ENCODE results near the gene RFX2.

The RFX2 gene

DNA sequence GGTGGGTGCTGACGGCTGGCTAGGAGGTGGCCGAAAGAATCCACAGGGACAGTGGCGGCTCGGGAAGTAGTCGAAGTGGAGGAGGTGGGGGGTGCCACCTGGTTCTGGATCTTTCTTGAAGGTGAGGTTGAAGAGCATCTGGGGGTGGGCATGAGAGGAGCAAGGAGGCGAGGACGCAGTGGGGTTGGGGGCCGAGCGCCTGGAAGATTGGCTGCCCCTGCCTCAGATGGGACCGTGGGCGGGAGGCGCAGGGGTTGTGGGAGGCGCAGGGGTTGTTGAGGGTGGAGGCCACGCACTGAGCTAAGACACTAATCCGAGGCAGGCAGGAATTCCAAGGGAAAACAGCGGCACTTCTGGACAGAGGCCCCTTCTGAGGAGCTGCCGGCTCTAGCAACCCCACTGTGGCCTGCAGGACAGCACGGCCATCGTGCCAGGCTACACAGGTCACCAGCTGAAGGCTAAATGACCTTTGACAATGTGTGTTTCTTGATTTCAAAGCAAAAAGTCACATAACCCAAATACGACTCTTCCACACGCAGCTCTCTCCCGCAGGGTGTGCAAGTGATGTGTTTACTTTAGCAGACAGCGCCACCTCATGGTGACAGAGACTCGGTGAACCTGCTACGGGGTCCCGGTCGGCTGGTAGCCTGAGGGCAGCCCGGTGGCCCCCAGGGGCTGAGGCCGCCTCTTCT, 88.3 kb downstream of the RFX2 start:
- peak; percentile 90 for DNase-seq (ENCODE audit: low read depth)
- TF ChIP-seq, protein P1, sequence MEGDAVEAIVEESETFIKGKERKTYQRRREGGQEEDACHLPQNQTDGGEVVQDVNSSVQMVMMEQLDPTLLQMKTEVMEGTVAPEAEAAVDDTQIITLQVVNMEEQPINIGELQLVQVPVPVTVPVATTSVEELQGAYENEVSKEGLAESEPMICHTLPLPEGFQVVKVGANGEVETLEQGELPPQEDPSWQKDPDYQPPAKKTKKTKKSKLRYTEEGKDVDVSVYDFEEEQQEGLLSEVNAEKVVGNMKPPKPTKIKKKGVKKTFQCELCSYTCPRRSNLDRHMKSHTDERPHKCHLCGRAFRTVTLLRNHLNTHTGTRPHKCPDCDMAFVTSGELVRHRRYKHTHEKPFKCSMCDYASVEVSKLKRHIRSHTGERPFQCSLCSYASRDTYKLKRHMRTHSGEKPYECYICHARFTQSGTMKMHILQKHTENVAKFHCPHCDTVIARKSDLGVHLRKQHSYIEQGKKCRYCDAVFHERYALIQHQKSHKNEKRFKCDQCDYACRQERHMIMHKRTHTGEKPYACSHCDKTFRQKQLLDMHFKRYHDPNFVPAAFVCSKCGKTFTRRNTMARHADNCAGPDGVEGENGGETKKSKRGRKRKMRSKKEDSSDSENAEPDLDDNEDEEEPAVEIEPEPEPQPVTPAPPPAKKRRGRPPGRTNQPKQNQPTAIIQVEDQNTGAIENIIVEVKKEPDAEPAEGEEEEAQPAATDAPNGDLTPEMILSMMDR (IDR thresholded peaks at IDR 0.05; ENCODE audit: low read length, missing control alignments) = peak; percentile 76
- no peak overlapping the region for H3K4me3 ChIP-seq (replicated peaks; ENCODE audit: low read depth, low read length)

DNA sequence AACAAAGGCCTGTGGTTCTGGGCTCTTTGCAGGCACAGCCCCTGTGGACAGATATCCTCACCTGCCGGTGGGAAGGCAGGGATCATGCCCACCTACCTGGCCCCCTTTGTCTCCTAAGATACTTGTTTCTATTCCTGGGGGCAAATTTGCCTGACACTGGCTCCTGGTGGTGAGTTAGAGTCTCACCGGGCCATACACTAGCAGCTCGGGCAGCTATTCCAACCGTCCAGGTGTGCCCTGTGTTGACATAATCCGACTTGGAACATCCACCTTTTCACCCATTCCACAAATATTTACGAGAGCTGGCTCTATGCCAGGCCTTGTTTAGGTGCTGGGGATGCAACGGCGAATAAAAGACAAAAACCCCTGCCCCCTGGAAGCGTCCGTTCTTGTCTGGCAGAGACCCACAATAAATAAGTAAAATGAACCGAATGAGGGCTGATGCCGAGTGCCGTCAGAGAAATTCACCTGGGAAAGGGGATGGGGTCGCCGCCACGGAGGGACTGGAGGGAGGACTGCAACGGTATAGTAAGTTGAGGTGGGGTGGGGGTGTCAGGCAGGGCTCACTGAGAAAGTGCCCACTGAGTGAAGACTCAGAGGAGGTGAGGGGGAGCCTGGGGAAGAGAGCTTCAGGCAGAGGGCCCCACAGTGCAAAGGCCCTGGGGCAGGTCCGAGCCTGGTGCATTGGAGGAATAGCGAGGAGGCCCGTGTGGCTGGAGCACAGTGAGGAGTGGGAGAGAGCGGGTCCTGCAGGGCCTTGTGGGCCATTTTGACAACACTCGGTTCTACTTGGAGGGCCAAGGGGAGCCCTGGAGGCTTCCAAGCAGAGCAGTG, 89.1 kb downstream of the RFX2 start:
- DNase-seq (ENCODE audit: low read depth) = no peak
- TF ChIP-seq, protein P1 (IDR thresholded peaks at IDR 0.05; ENCODE audit: low read length, missing control alignments) = no peak
- H3K4me3 ChIP-seq (replicated peaks; ENCODE audit: low read depth, low read length) = no peak overlapping the region

DNA sequence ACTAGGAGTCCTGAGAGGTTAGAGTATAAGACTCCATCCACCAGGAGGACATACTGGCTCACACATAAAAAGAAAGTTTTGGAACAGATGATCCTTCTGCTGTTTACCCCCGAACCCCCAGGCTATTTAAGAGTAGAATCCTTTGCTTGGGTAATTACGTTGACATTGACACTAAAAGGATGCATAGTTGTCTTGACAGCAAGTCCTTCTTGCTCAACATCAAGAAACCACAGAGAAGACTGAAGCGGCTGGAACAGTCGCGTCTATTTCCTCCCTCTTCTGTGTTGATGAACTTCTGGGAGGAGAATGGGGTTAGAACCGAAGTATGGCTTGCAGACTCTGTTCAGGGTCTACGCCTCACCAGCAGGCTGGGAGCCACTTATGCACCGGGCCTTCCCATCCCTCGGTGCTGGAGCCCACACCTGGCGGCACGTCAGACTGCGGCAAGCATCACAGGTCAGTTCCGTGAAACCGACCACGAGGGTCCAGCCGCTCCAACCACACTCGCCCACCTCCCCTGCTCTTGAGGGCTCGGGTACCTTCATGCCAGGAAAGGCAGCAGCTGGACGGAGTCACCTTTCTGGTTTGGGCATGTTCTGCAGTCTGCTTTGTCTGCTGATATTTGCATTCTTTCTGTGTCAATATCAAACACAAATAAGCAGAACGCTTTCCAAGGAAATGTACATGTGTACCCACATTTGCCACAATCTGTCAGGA, 90.0 kb downstream of the RFX2 start:
- H3K4me3 ChIP-seq (replicated peaks; ENCODE audit: low read depth, low read length) = no peak overlapping the region
- TF ChIP-seq, protein P1 (IDR thresholded peaks at IDR 0.05; ENCODE audit: low read length, missing control alignments) = no peak
- no peak for DNase-seq (ENCODE audit: low read depth)

DNA sequence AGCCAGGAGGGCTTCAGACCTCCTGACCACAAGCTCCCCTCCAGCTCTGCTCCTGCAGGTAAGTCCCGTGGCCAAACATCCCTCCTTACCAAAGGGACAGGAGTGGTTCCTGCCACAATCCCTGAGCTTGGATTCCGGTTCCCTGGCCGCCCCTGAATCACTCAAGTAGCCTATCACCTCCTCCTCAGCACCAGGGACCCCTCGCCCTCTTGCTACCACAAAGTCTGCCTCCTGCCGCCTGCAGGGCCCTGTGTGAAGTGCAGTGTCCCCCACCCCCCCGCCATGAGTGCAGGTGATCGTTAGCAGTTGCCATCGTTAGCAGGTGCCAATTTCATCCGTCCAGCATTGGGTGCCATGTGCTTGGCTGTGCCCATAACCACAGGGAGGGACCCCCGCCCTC, 91.5 kb downstream of the RFX2 start:
- no peak for DNase-seq (ENCODE audit: low read depth)
- no peak overlapping the region for H3K4me3 ChIP-seq (replicated peaks; ENCODE audit: low read depth, low read length)
- TF ChIP-seq, protein P1 (IDR thresholded peaks at IDR 0.05; ENCODE audit: low read length, missing control alignments) = peak; percentile 24

DNA sequence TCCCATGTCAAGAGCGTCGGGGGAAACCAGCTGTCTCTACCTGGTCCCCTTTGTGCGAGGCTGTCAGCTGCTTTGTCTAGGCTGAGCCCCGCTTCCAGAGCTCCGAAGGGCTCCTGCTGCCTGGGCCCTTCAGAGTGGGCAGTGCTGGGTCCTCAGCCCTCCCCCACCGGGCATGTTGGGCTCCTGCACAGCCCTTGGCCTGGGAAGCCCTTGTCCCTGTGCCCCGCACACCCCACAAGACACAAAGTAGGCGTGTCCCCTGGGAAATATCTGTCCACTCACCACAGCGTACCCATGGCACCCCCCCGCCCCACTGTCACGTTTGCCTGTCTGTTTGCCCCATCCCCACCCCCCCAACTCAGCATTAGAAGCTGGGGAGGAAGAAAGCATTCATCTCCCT, 92.7 kb downstream of the RFX2 start:
- no peak overlapping the region for H3K4me3 ChIP-seq (replicated peaks; ENCODE audit: low read depth, low read length)
- TF ChIP-seq, protein P1 (IDR thresholded peaks at IDR 0.05; ENCODE audit: low read length, missing control alignments) = no peak
- no peak for DNase-seq (ENCODE audit: low read depth)

DNA sequence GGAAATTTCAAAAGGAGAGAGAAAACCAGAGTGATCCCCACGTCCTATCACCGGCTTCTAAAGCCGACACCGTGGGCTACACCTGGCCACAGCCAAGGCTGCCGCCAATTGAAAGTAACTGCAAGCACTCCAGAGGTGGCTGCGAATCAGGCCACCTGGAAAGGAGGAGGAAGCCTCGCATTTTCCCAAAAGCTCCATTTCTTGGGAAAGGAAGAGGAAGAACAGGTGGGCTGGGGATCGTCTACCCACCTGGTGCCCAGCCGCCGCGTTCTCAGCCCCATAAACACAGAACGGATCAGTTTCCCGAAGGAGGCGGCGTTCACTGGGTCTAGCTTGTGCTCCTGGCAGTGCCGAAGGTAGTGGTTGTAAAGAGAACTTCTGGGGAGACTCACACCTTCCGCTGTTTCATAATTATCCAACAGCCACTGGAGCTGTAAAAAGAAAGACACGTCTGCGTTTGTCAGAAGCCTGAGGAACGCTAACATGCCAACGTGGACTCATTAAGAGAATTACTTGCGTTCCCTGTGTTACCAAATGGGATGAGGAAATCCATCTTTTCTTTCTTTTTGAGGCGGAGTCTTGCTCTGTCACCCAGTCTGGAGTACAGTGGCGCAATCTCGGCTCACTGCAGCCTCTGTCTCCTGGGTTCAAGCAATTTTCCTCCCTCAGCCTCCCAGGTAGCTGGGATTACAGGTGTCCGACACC, 94.3 kb downstream of the RFX2 start:
- DNase-seq (ENCODE audit: low read depth) = no peak
- no peak overlapping the region for H3K4me3 ChIP-seq (replicated peaks; ENCODE audit: low read depth, low read length)
- TF ChIP-seq, protein P1 (IDR thresholded peaks at IDR 0.05; ENCODE audit: low read length, missing control alignments) = no peak
